GM18519 (cell line): ENCODE measurements around the gene USP34.
A peak's percentile ranks its signal among the peaks of the same experiment; 100 is the strongest.
"Not testable (repeated sequence)": the region's sequence is repeated elsewhere in the genome, so short reads cannot be mapped to it uniquely, and the experiment has no call there.

Source experiments
- ATAC-seq: cut with Tn5 transposase; IDR thresholded peaks from one replicate; pipeline ENCODE4 v1.9.1; 2021; ENCODE audit warnings: mild to moderate bottlenecking, moderate library complexity; ENCODE audit not compliant: unreplicated experiment, low FRiP score

Gene USP34

GRCh38 chr2:61426267-61426897 lies 44.5 kb downstream of the USP34 start:
- ATAC-seq = peak; percentile 38

- peak; percentile 10 for ATAC-seq
Observed at GRCh38 chr2:61425605-61426155, 45.2 kb downstream of the USP34 start.

GRCh38 chr2:61423714-61424113 lies 47.2 kb downstream of the USP34 start:
- no peak for ATAC-seq

- ATAC-seq = no peak
Observed at GRCh38 chr2:61421611-61422010, 49.3 kb downstream of the USP34 start.

- no peak for ATAC-seq
Observed at GRCh38 chr2:61420991-61421544, 49.8 kb downstream of the USP34 start.

GRCh38 chr2:61419570-61419969 lies 51.3 kb downstream of the USP34 start:
- no peak for ATAC-seq

- no peak for ATAC-seq
Observed at GRCh38 chr2:61419129-61419528, 51.8 kb downstream of the USP34 start.

- no peak for ATAC-seq
Observed at GRCh38 chr2:61416871-61417645, 53.8 kb downstream of the USP34 start.

- no peak for ATAC-seq
Observed at GRCh38 chr2:61415265-61415664, 55.6 kb downstream of the USP34 start.

- no peak for ATAC-seq
Observed at GRCh38 chr2:61414674-61415073, 56.2 kb downstream of the USP34 start.

GRCh38 chr2:61411109-61411508 lies 59.8 kb downstream of the USP34 start:
- no peak for ATAC-seq

GRCh38 chr2:61410185-61410584 lies 60.7 kb downstream of the USP34 start:
- ATAC-seq = no peak

- ATAC-seq = no peak
Observed at GRCh38 chr2:61405813-61406212, 65.1 kb downstream of the USP34 start.

- ATAC-seq = no peak
Observed at GRCh38 chr2:61404438-61404837, 66.4 kb downstream of the USP34 start.

- no peak for ATAC-seq
Observed at GRCh38 chr2:61398413-61398812, 72.5 kb downstream of the USP34 start.

GRCh38 chr2:61396005-61396404 lies 74.9 kb downstream of the USP34 start:
- no peak for ATAC-seq

- ATAC-seq = not testable (repeated sequence)
Observed at GRCh38 chr2:61387588-61387987, 83.3 kb downstream of the USP34 start.

- not testable (repeated sequence) for ATAC-seq
Observed at GRCh38 chr2:61380882-61381197, 90.0 kb downstream of the USP34 start.

GRCh38 chr2:61380056-61380881 lies 90.6 kb downstream of the USP34 start:
- ATAC-seq = no peak

GRCh38 chr2:61379521-61379920 lies 91.4 kb downstream of the USP34 start:
- no peak for ATAC-seq

GRCh38 chr2:61378281-61378680 lies 92.6 kb downstream of the USP34 start:
- ATAC-seq = no peak
